ENCODE results near the gene LRRC47. TPM values are rescaled to one million over a fixed set of nuclear protein-coding genes. Genes with fewer than 3 reads are reported as not detected.

LRRC47 gene
- total RNA-seq, 1 donor from 2014 or later: 45.8 TPM

- Mint-ChIP-seq H3K36me3 (ENCODE audit: low read depth) (peaks cover 3% of the 10 kb centered on the region), H3K4me3 (ENCODE audit: unreplicated experiment) (no peak overlapping the region), H3K27ac (ENCODE audit: unreplicated experiment) (no peak overlapping the region), H3K9me3 (ENCODE audit: low read depth) (no peaks in the 10 kb centered on the region), H3K27me3 (ENCODE audit: low read depth) (peaks cover 12% of the 10 kb centered on the region), H3K4me1 (ENCODE audit: low read depth) (peaks cover 12% of the 10 kb centered on the region)
- no peak for DNase-seq (ENCODE audit: low spot score)
- TF ChIP-seq CTCF (IDR thresholded peaks at IDR 0.05): no peak
These were observed 63.0 kb downstream of the LRRC47 start for GRCh38 chr1:3733094-3733882.

- peaks cover 12% of the 10 kb centered on the region for H3K27me3 Mint-ChIP-seq (ENCODE audit: low read depth)
- H3K36me3 Mint-ChIP-seq (ENCODE audit: low read depth): peaks cover 1% of the 10 kb centered on the region
- no peaks in the 10 kb centered on the region for H3K9me3 Mint-ChIP-seq (ENCODE audit: low read depth)
- no peak for TF ChIP-seq CTCF (IDR thresholded peaks at IDR 0.05)
- no peak for DNase-seq (ENCODE audit: low spot score)
- H3K4me3 Mint-ChIP-seq (ENCODE audit: unreplicated experiment): no peak overlapping the region
- peaks cover 12% of the 10 kb centered on the region for H3K4me1 Mint-ChIP-seq (ENCODE audit: low read depth)
- no peak overlapping the region for H3K27ac Mint-ChIP-seq (ENCODE audit: unreplicated experiment)
These were observed 63.7 kb downstream of the LRRC47 start for GRCh38 chr1:3732434-3733093.

GRCh38 chr1:3731583-3732433 lies 64.5 kb downstream of the LRRC47 start:
- no peaks in the 10 kb centered on the region for H3K9me3 Mint-ChIP-seq (ENCODE audit: low read depth)
- no peak overlapping the region for H3K4me3 Mint-ChIP-seq (ENCODE audit: unreplicated experiment)
- H3K27ac Mint-ChIP-seq (ENCODE audit: unreplicated experiment): no peak overlapping the region
- H3K4me1 Mint-ChIP-seq (ENCODE audit: low read depth): peaks cover 12% of the 10 kb centered on the region
- TF ChIP-seq CTCF (IDR thresholded peaks at IDR 0.05): no peak
- H3K27me3 Mint-ChIP-seq (ENCODE audit: low read depth): peaks cover 12% of the 10 kb centered on the region
- no peaks in the 10 kb centered on the region for H3K36me3 Mint-ChIP-seq (ENCODE audit: low read depth)
- DNase-seq (ENCODE audit: low spot score): no peak

- no peak for TF ChIP-seq CTCF (IDR thresholded peaks at IDR 0.05)
- Mint-ChIP-seq H3K36me3 (ENCODE audit: low read depth) (no peaks in the 10 kb centered on the region), H3K27me3 (ENCODE audit: low read depth) (peaks cover 12% of the 10 kb centered on the region), H3K27ac (ENCODE audit: unreplicated experiment) (no peak overlapping the region), H3K9me3 (ENCODE audit: low read depth) (no peaks in the 10 kb centered on the region), H3K4me1 (ENCODE audit: low read depth) (peaks cover 4% of the 10 kb centered on the region), H3K4me3 (ENCODE audit: unreplicated experiment) (no peak overlapping the region)
- no peak for DNase-seq (ENCODE audit: low spot score)
These were observed 65.6 kb downstream of the LRRC47 start for GRCh38 chr1:3730543-3731247.
